ENCODE measurements around the gene SESN3.

- no peak for TF ChIP-seq YY1 (IDR thresholded peaks at IDR 0.05; ENCODE audit: insufficient read depth, insufficient read length)
- TF ChIP-seq ZNF274 (IDR thresholded peaks at IDR 0.05; ENCODE audit: low read depth, low read length), result no peak
- no peak for TF ChIP-seq SUZ12 (IDR thresholded peaks at IDR 0.05; ENCODE audit: extremely low read depth, insufficient read depth, insufficient read length)
Measured at GRCh38 chr11:95247883-95248282, 16.9 kb upstream of the SESN3 start.
